Measurements from ENCODE around the gene SCAF4.

- TF ChIP-seq CTCF (IDR thresholded peaks at IDR 0.05 in 8 of 11, conservative IDR thresholded peaks at IDR 0.05 in 3 of 11) (no peak), POLR2AphosphoS5 (IDR thresholded peaks at IDR 0.05) (no peak), POLR2A (IDR thresholded peaks at IDR 0.05) (no peak)
Measured at GRCh38 chr21:31724552-31724951, 7.4 kb downstream of the SCAF4 start.
